Uterus (tissue), 2 donors: ENCODE measurements around the gene PPP2R2B.

Experiments used
- CTCF ChIP-seq, 4 experiments: fragments of 200-600 bp in 2 of 4; fragments of 450-650 bp in 2 of 4; sonication (generic) in 2 of 4; IDR thresholded peaks; one replicate each; pipeline ENCODE4 v1.5.1; 2016 to 2019; ENCODE audit warnings: antibody characterized with exemption in 4 of 4, mild to moderate bottlenecking in 2 of 4, moderate library complexity in 1 of 4
- POLR2A ChIP-seq, 2 donors: fragments of 450-650 bp; IDR thresholded peaks; one replicate each; pipeline ENCODE4 v1.6.1; 2016; ENCODE audit warnings: antibody characterized with exemption in 2 of 2, mild to moderate bottlenecking in 1 of 2, moderate library complexity in 1 of 2

- no peak for TF ChIP-seq POLR2A (IDR thresholded peaks at IDR 0.05)
- TF ChIP-seq CTCF (IDR thresholded peaks at IDR 0.05) = no peak
Observed at GRCh38 chr5:146860213-146860893, 18.2 kb downstream of the PPP2R2B start.
